LNCAP (cell line): ENCODE measurements around the gene TMEM255B.

ENCODE experiments used
- CTCF ChIP-seq: fragments of 450-650 bp; IDR thresholded peaks from 2 replicates; pipeline ENCODE4 v1.5.1; 2017; ENCODE audit warnings: mild to moderate bottlenecking

TMEM255B gene

GRCh38 chr13:113729187-113730019 is 29.6 kb upstream of the TMEM255B start:
- TF ChIP-seq CTCF, result no peak

- no peak for TF ChIP-seq CTCF
Measured at GRCh38 chr13:113730258-113730691, 28.8 kb upstream of the TMEM255B start.

GRCh38 chr13:113730831-113731191 is 28.2 kb upstream of the TMEM255B start:
- no peak for TF ChIP-seq CTCF

GRCh38 chr13:113731192-113732175 is 27.5 kb upstream of the TMEM255B start:
- TF ChIP-seq CTCF, result no peak

- TF ChIP-seq CTCF, result no peak
Measured at GRCh38 chr13:113732176-113732960, 26.7 kb upstream of the TMEM255B start.

GRCh38 chr13:113732961-113733950 is 25.8 kb upstream of the TMEM255B start:
- no peak for TF ChIP-seq CTCF
